Sigmoid colon (tissue), 7 donors: Measurements from ENCODE around the gene DCST1. TPM values are rescaled to one million over a fixed set of nuclear protein-coding genes. Genes with fewer than 3 reads are reported as not detected.

Experiments used
- DNase-seq: peaks from one replicate; pipeline ENCODE4 v3.0.0-alpha.2; 2019
- H3K27ac ChIP-seq, 4 donors: fragments of 200-600 bp; sonication (generic); one replicate each; pipeline ENCODE4 v1.5.1; 2016 to 2019; ENCODE audit warnings: mild to moderate bottlenecking in 1 of 4
- H3K27me3 ChIP-seq, 3 donors: fragments of 200-600 bp; sonication (generic); one replicate each; pipeline ENCODE4 v1.5.1; 2019; ENCODE audit warnings: mild to moderate bottlenecking in 1 of 3
- H3K36me3 ChIP-seq, 4 donors: fragments of 200-600 bp; sonication (generic); one replicate each; pipeline ENCODE4 v1.5.1; 2016 to 2019
- H3K4me1 ChIP-seq, 4 donors: fragments of 200-600 bp; sonication (generic); one replicate each; pipeline ENCODE4 v1.5.1; 2017 to 2019
- H3K4me3 ChIP-seq, 4 donors: fragments of 200-600 bp; sonication (generic); one replicate each; pipeline ENCODE4 v1.5.1; 2017 to 2019; ENCODE audit warnings: mild to moderate bottlenecking in 2 of 4, moderate library complexity in 1 of 4
- H3K9me3 ChIP-seq, 4 donors: fragments of 200-600 bp in 3 of 4; sonication (generic) in 3 of 4; one replicate each; pipeline versions ENCODE4 v1.5.1 to v1.6.1; 2013 to 2019
- EP300 ChIP-seq, 4 donors: sonication (generic); formaldehyde crosslinking; IDR thresholded peaks; one replicate each; pipeline ENCODE4 v1.6.1; 2017; ENCODE audit warnings: antibody characterized with exemption in 4 of 4
- POLR2A ChIP-seq, 2 donors: fragments of 450-650 bp; IDR thresholded peaks; one replicate each; pipeline ENCODE4 v1.6.1; 2016; ENCODE audit warnings: antibody characterized with exemption in 2 of 2, mild to moderate bottlenecking in 2 of 2, moderate library complexity in 2 of 2
- POLR2AphosphoS5 ChIP-seq, 4 donors: sonication (generic); formaldehyde crosslinking; IDR thresholded peaks; one replicate each; pipeline ENCODE4 v1.6.1; 2017; ENCODE audit warnings: antibody characterized with exemption in 4 of 4
- WGBS, 2 donors: extraction: QIAGEN DNeasy Blood & Tissue Kit; methylation state at CpG; one replicate each; pipeline ENCODE4 v1.1.7; 2013; 5-methylcytosine and 5-hydroxymethylcytosine counted together
- intact Hi-C: fragments of 100-400 bp; cut with DNase I; formaldehyde crosslinking; loops from one replicate; pipeline ENCODE4 v1.15.1; 2023
- polyA plus RNA-seq, 3 donors: library from polyadenylated mRNA; stranded (reverse); fragments of 200-250 nt; gene quantifications; one replicate each; pipeline ENCODE4 v1.2.3, GENCODE V29; 2013
- total RNA-seq, 4 donors: library from RNA; depleted of rRNA; stranded (reverse); fragments of >200 nt; gene quantifications; one replicate each; pipeline ENCODE4 v1.1.0, GENCODE V29; 2016
- TF ChIP-seq, protein P1 (sequence below), 4 experiments: fragments of 450-650 bp in 3 of 4; fragments of 200-600 bp in 1 of 4; IDR thresholded peaks; one replicate each; pipeline ENCODE4 v1.5.1; 2016 to 2019; ENCODE audit warnings: antibody characterized with exemption in 4 of 4, mild to moderate bottlenecking in 3 of 4, moderate library complexity in 2 of 4
- donor health status: healthy with polysubstance abuse.
- donor health status: Bipolar disorder and iron deficiency.
- donor health status: healthy.

DCST1 gene
- total and polyA plus RNA-seq, 7 donors: 0.09 to 0.16 TPM; not detected in 5

DNA sequence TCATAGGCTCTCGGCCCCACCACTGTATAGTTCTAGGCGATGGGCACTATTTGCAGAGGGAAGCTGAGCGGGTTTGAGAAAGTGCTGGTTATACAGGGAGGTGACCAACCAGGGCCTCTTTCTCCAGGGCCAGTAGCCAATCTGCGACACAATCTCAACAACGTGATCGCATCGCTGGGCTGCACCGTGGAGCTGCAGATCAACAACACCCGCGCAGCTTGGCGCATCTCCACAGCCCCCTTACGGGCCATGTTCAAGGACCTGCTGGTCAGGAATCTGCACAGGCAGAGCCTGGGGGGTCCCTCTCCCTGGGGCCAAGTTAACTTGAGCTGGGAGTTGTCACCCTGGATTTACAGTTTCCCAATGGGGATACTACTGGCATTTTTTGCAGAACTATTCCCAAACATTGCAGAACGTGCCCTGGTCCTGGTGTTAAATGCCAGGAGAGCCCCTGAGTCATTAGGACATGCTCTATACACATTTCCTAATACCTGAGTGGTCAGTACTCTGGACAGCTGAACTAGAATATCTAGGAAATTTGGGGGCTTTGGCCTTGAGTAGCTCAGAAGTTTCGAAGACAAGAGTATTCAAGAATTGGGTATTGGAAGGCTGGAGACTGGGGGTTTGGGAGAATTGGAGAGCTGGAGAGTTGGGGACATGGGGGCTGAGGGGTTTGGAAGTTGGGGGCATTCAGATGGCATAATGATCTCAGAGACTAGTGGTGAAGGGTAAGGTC, 6.9 kb downstream of the DCST1 start:
- WGBS, 2 donors: 94 to 96% methylated on average over 14 of the region's 14 CpGs

DNA sequence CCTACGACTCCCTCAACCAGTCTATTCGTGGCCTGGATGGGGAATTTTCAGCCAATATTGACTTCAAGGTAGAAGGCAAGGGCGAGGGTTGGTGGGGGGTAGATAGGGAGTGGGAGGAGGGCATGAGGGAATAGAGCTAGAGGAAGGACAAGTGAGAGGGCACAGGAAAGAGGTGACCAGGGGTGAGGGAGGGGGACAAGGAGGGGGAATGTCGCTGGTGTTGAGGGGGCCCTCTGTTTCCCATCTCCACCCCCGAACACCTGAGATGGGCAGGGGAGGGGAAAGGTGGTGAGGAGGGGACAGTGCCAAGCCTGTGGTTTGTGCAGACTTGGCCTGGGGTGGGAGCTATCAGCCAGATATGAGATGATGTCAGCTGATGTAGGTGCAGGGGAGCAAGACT, 9.2 kb downstream of the DCST1 start:
- no peaks in the 10 kb centered on the region for H3K36me3 ChIP-seq
- WGBS, 2 donors: 82 to 87% methylated on average over 5 of the region's 5 CpGs
- no peaks in the 10 kb centered on the region for H3K9me3 ChIP-seq
- H3K4me3 ChIP-seq: no peak overlapping the region
- intact Hi-C loops: no loop called here
- TF ChIP-seq POLR2AphosphoS5 (IDR thresholded peaks at IDR 0.05) (no peak), POLR2A (IDR thresholded peaks at IDR 0.05) (no peak), EP300 (IDR thresholded peaks at IDR 0.05) (no peak)
- TF ChIP-seq, protein P1, sequence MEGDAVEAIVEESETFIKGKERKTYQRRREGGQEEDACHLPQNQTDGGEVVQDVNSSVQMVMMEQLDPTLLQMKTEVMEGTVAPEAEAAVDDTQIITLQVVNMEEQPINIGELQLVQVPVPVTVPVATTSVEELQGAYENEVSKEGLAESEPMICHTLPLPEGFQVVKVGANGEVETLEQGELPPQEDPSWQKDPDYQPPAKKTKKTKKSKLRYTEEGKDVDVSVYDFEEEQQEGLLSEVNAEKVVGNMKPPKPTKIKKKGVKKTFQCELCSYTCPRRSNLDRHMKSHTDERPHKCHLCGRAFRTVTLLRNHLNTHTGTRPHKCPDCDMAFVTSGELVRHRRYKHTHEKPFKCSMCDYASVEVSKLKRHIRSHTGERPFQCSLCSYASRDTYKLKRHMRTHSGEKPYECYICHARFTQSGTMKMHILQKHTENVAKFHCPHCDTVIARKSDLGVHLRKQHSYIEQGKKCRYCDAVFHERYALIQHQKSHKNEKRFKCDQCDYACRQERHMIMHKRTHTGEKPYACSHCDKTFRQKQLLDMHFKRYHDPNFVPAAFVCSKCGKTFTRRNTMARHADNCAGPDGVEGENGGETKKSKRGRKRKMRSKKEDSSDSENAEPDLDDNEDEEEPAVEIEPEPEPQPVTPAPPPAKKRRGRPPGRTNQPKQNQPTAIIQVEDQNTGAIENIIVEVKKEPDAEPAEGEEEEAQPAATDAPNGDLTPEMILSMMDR (IDR thresholded peaks at IDR 0.05): no peak
- no peaks in the 10 kb centered on the region for H3K27me3 ChIP-seq
- no peak overlapping the region for H3K27ac ChIP-seq
- H3K4me1 ChIP-seq: peaks cover 0 to 14% (median 4%) of the 10 kb centered on the region in 4 donors
- no peak for DNase-seq

More for the DNA sequence above, 6.9 kb downstream of the DCST1 start:
- no peak overlapping the region for H3K4me3 ChIP-seq
- DNase-seq: no peak
- intact Hi-C loops: no loop called here
- no peaks in the 10 kb centered on the region for H3K9me3 ChIP-seq
- TF ChIP-seq EP300 (IDR thresholded peaks at IDR 0.05): no peak
- TF ChIP-seq, protein P1 (IDR thresholded peaks at IDR 0.05): no peak
- TF ChIP-seq POLR2AphosphoS5 (IDR thresholded peaks at IDR 0.05): no peak
- TF ChIP-seq POLR2A (IDR thresholded peaks at IDR 0.05): no peak
- no peaks in the 10 kb centered on the region for H3K36me3 ChIP-seq
- no peaks in the 10 kb centered on the region for H3K27me3 ChIP-seq
- no peak overlapping the region for H3K27ac ChIP-seq
- H3K4me1 ChIP-seq: peaks cover 0 to 14% (median 4%) of the 10 kb centered on the region in 4 donors

DNA sequence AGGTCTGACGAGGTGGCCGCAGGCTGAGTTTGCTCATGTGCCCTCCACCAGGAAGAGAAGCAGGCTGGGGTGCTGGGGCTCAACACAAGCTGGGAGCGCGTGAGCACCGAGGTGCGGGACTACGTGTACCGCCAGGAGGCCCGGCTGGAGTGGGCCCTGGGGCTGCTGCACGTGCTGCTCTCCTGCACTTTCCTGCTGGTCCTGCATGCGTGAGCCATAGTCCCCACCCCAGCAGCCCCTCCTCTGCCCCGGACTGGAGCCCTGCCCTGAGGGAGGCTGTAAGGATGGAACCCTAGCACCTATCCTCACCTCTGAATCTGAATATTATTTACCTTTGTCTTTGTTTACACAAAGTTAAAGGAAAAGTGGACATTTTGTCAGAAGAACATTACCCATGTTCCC, 9.7 kb downstream of the DCST1 start:
- Histone ChIP-seq H3K27me3 (no peaks in the 10 kb centered on the region), H3K36me3 (no peaks in the 10 kb centered on the region), H3K9me3 (no peaks in the 10 kb centered on the region), H3K4me1 (peaks cover 0 to 14% (median 4%) of the 10 kb centered on the region in 4 donors), H3K27ac (no peak overlapping the region), H3K4me3 (no peak overlapping the region)
- intact Hi-C loops: no loop called here
- 17 to 70% methylated on average over 12 of the region's 12 CpGs for WGBS, 2 donors
- TF ChIP-seq, protein P1 (IDR thresholded peaks at IDR 0.05): no peak
- TF ChIP-seq POLR2AphosphoS5 (IDR thresholded peaks at IDR 0.05): no peak
- no peak for TF ChIP-seq EP300 (IDR thresholded peaks at IDR 0.05)
- DNase-seq: no peak

DNA sequence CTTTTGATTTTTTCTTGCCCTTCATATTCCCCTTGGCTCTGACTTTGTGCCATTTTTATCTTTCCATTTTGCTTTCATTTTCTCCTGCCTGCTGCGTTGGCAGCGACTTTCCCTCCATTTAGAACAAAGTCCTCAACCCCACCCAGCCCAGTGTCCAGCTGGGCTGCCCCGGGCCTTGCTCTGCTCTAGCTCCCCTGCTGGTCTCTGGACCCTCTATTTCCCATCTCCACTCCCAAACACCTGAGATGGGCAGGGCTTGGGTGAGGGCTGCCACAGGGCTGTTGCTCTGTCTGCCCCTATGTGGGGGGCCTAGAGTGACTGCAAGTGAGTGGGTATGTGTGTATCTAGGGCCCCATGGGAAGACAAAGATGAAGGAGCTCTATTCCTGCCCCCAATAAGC, 10.2 kb downstream of the DCST1 start:
- H3K4me3 ChIP-seq: no peak overlapping the region
- intact Hi-C loops: no loop called here
- no peak overlapping the region for H3K27ac ChIP-seq
- WGBS, 2 donors: 13 to 66% methylated on average over 3 of the region's 3 CpGs
- H3K27me3 ChIP-seq: no peaks in the 10 kb centered on the region
- TF ChIP-seq POLR2A (IDR thresholded peaks at IDR 0.05) (no peak), EP300 (IDR thresholded peaks at IDR 0.05) (no peak), POLR2AphosphoS5 (IDR thresholded peaks at IDR 0.05) (no peak)
- TF ChIP-seq, protein P1 (IDR thresholded peaks at IDR 0.05): no peak
- H3K36me3 ChIP-seq: no peaks in the 10 kb centered on the region
- H3K9me3 ChIP-seq: no peaks in the 10 kb centered on the region
- peaks cover 0 to 10% (median 4%) of the 10 kb centered on the region in 4 donors for H3K4me1 ChIP-seq
- no peak for DNase-seq
